Neural cell (in vitro differentiated cells): ENCODE data around the gene ROCK1. TPM values are rescaled to one million over a fixed set of nuclear protein-coding genes. Genes with fewer than 3 reads are reported as not detected.

Experiments used
- H2AFZ ChIP-seq: fragments of 200-600, 300-800 bp; sonication (generic), shearing (Covaris generic); 2 replicates; pipeline ENCODE4 v1.6.0; 2014; ENCODE audit warnings: low read depth, mild to moderate bottlenecking, antibody characterized with exemption, low read length, moderate library complexity
- H3F3A ChIP-seq: fragments of 200-600 bp; shearing (Covaris generic); 2 replicates; pipeline ENCODE4 v1.6.1; 2016; ENCODE audit warnings: mild to moderate bottlenecking, moderate library complexity, mixed read lengths, antibody characterized with exemption, low read length; ENCODE audit not compliant: insufficient read depth, poor library complexity, severe bottlenecking
- H3K27ac ChIP-seq: fragments of 200-600, 300-800 bp; sonication (generic), shearing (Covaris generic); 2 replicates; pipeline ENCODE4 v1.5.1; 2014; ENCODE audit warnings: mild to moderate bottlenecking, low read length, moderate library complexity
- H3K27me3 ChIP-seq: fragments of 300-800, 200-600 bp; sonication (generic), shearing (Covaris generic); 2 replicates; pipeline ENCODE4 v1.6.0; 2014; ENCODE audit warnings: mild to moderate bottlenecking, low read depth, low read length, moderate library complexity; ENCODE audit not compliant: insufficient read depth
- H3K36me3 ChIP-seq: fragments of 300-800, 200-600 bp; sonication (generic), shearing (Covaris generic); 2 replicates; pipeline ENCODE4 v1.5.1; 2014; ENCODE audit warnings: mild to moderate bottlenecking, antibody characterized with exemption, low read length, moderate library complexity; ENCODE audit not compliant: insufficient read depth
- H3K4me2 ChIP-seq: fragments of 300-800, 200-600 bp; sonication (generic), shearing (Covaris generic); 2 replicates; pipeline ENCODE4 v1.6.0; 2014; ENCODE audit warnings: mild to moderate bottlenecking, low read length
- H3K4me3 ChIP-seq: fragments of 300-800, 200-600 bp; sonication (generic), shearing (Covaris generic); 2 replicates; pipeline ENCODE4 v1.5.1; 2014; ENCODE audit warnings: mild to moderate bottlenecking, low read length, moderate library complexity
- H3K79me2 ChIP-seq: fragments of 200-600 bp; shearing (Covaris generic); replicated peaks from 2 replicates; pipeline ENCODE4 v1.6.0; 2014; ENCODE audit warnings: mild to moderate bottlenecking, low read length, moderate library complexity; ENCODE audit not compliant: insufficient read depth
- H3K9ac ChIP-seq: fragments of 300-800, 200-600 bp; sonication (generic), shearing (Covaris generic); 2 replicates; pipeline ENCODE4 v1.6.1; 2016; ENCODE audit warnings: mild to moderate bottlenecking, low read length, mixed read lengths
- H3K9me2 ChIP-seq: fragments of 200-600 bp; shearing (Covaris generic); 2 replicates; pipeline ENCODE4 v1.6.1; 2016; ENCODE audit warnings: mild to moderate bottlenecking, low read length, mixed read lengths; ENCODE audit not compliant: insufficient read depth
- H3K9me3 ChIP-seq: fragments of 200-600, 300-800 bp; sonication (generic), shearing (Covaris generic); 2 replicates; pipeline ENCODE4 v1.6.1; 2016; ENCODE audit warnings: mild to moderate bottlenecking, mixed run types, low read length, moderate library complexity, mixed read lengths
- H4K20me1 ChIP-seq: fragments of 200-600 bp; shearing (Covaris generic); 2 replicates; pipeline ENCODE4 v1.6.1; 2016; ENCODE audit warnings: mild to moderate bottlenecking, mixed run types; ENCODE audit not compliant: insufficient read depth
- EP300 ChIP-seq: fragments of 450-650 bp; conservative IDR thresholded peaks from 2 replicates; pipeline ENCODE4 v1.6.1; 2014; ENCODE audit warnings: antibody characterized with exemption, mild to moderate bottlenecking, moderate library complexity; ENCODE audit not compliant: poor library complexity, severe bottlenecking
- EZH2 ChIP-seq: fragments of 200-600, 300-800 bp; shearing (Covaris generic), sonication (generic); IDR thresholded peaks from 2 replicates; pipeline ENCODE4 v1.6.1; 2014; ENCODE audit warnings: antibody characterized with exemption, low read length, borderline replicate concordance, mild to moderate bottlenecking; ENCODE audit not compliant: insufficient read depth, poor library complexity, severe bottlenecking
- MXI1 ChIP-seq: fragments of 450-650 bp; conservative IDR thresholded peaks from 2 replicates; pipeline ENCODE4 v1.6.1; 2014; ENCODE audit warnings: antibody characterized with exemption, mild to moderate bottlenecking; ENCODE audit not compliant: poor library complexity, severe bottlenecking
- POLR2AphosphoS5 ChIP-seq: IDR thresholded peaks from 2 replicates; pipeline ENCODE4 v1.6.1; 2012
- RAD21 ChIP-seq: fragments of 450-650 bp; conservative IDR thresholded peaks from 2 replicates; pipeline ENCODE4 v1.6.1; 2014; ENCODE audit warnings: antibody characterized with exemption, mild to moderate bottlenecking, moderate library complexity
- SMC3 ChIP-seq: fragments of 450-650 bp; conservative IDR thresholded peaks from 2 replicates; pipeline ENCODE4 v1.6.1; 2014; ENCODE audit warnings: antibody characterized with exemption, mild to moderate bottlenecking, moderate library complexity; ENCODE audit not compliant: poor library complexity
- TAF1 ChIP-seq: IDR thresholded peaks from 2 replicates; pipeline ENCODE4 v1.6.1; 2012; ENCODE audit warnings: low read depth
- polyA plus RNA-seq: library from polyadenylated mRNA; depleted of rRNA; stranded (reverse); fragments of >200 nt; gene quantifications from 2 replicates; pipeline ENCODE4 v1.2.3, GENCODE V29; 2014
- TF ChIP-seq, protein P1 (sequence below): fragments of 450-650 bp; IDR thresholded peaks from 2 replicates; pipeline ENCODE4 v1.5.1; 2014; ENCODE audit warnings: antibody characterized with exemption, mild to moderate bottlenecking, moderate library complexity; ENCODE audit not compliant: poor library complexity, severe bottlenecking
- TF ChIP-seq, protein P2 (sequence below): IDR thresholded peaks from 2 replicates; pipeline ENCODE4 v1.6.1; 2012; ENCODE audit warnings: borderline replicate concordance

ROCK1 gene
- polyA plus RNA-seq, 1 donor from 2014 or later, result 43.0 TPM

DNA sequence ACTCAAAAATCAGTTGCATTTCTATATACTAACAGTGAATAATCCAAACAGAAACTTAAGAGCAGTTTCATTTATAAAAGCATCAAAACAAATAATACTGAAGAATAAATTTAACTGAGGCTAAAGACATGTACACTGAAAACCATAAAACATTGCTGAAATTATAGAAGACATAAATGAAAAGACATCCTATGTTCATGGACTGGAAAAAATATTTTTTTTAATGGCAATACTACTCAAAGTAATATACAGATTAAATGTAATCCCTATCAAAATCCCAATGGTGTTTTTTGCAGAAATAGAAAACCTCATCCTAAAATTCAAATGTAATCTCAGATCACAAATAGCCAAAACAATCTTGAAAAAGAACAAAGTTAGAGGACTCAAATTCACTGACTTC, 28.6 kb downstream of the ROCK1 start:
- no peak overlapping the region for H3K4me3 ChIP-seq
- no peak overlapping the region for H3K9ac ChIP-seq
- no peak overlapping the region for H3K27ac ChIP-seq
- no peaks in the 10 kb centered on the region for H3F3A ChIP-seq
- TF ChIP-seq, protein P1, sequence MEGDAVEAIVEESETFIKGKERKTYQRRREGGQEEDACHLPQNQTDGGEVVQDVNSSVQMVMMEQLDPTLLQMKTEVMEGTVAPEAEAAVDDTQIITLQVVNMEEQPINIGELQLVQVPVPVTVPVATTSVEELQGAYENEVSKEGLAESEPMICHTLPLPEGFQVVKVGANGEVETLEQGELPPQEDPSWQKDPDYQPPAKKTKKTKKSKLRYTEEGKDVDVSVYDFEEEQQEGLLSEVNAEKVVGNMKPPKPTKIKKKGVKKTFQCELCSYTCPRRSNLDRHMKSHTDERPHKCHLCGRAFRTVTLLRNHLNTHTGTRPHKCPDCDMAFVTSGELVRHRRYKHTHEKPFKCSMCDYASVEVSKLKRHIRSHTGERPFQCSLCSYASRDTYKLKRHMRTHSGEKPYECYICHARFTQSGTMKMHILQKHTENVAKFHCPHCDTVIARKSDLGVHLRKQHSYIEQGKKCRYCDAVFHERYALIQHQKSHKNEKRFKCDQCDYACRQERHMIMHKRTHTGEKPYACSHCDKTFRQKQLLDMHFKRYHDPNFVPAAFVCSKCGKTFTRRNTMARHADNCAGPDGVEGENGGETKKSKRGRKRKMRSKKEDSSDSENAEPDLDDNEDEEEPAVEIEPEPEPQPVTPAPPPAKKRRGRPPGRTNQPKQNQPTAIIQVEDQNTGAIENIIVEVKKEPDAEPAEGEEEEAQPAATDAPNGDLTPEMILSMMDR, result no peak
- TF ChIP-seq SMC3 (no peak), MXI1 (no peak), EZH2 (no peak), EP300 (no peak), RAD21 (no peak), POLR2AphosphoS5 (no peak), TAF1 (no peak)
- TF ChIP-seq, protein P2, sequence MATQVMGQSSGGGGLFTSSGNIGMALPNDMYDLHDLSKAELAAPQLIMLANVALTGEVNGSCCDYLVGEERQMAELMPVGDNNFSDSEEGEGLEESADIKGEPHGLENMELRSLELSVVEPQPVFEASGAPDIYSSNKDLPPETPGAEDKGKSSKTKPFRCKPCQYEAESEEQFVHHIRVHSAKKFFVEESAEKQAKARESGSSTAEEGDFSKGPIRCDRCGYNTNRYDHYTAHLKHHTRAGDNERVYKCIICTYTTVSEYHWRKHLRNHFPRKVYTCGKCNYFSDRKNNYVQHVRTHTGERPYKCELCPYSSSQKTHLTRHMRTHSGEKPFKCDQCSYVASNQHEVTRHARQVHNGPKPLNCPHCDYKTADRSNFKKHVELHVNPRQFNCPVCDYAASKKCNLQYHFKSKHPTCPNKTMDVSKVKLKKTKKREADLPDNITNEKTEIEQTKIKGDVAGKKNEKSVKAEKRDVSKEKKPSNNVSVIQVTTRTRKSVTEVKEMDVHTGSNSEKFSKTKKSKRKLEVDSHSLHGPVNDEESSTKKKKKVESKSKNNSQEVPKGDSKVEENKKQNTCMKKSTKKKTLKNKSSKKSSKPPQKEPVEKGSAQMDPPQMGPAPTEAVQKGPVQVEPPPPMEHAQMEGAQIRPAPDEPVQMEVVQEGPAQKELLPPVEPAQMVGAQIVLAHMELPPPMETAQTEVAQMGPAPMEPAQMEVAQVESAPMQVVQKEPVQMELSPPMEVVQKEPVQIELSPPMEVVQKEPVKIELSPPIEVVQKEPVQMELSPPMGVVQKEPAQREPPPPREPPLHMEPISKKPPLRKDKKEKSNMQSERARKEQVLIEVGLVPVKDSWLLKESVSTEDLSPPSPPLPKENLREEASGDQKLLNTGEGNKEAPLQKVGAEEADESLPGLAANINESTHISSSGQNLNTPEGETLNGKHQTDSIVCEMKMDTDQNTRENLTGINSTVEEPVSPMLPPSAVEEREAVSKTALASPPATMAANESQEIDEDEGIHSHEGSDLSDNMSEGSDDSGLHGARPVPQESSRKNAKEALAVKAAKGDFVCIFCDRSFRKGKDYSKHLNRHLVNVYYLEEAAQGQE, result no peak
- no peak overlapping the region for H3K4me2 ChIP-seq
- no peaks in the 10 kb centered on the region for H4K20me1 ChIP-seq
- H3K79me2 ChIP-seq, result peaks cover 93% of the 10 kb centered on the region
- no peaks in the 10 kb centered on the region for H3K27me3 ChIP-seq
- H3K9me3 ChIP-seq, result no peaks in the 10 kb centered on the region
- no peak overlapping the region for H2AFZ ChIP-seq
- H3K36me3 ChIP-seq, result no peaks in the 10 kb centered on the region
- H3K9me2 ChIP-seq, result no peaks in the 10 kb centered on the region

DNA sequence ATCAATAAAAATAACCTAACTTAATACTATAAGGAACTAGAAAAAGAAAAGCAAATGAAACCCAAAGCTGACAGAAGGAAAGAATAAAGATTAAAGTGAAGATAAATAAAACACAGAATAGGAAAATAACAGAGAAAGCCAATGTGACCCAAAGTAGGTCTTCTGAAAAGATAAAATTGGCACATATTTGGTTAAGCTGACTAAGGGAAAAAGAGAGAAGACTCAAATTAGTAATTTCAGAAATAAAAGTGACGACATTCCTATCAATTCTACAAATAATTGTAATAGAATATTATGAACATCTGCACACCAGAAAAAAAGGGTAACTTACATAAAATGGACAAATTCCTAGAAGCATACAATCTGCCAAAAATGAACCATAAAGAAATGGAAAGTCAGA, 30.2 kb downstream of the ROCK1 start:
- H3K4me2 ChIP-seq, result no peak overlapping the region

DNA sequence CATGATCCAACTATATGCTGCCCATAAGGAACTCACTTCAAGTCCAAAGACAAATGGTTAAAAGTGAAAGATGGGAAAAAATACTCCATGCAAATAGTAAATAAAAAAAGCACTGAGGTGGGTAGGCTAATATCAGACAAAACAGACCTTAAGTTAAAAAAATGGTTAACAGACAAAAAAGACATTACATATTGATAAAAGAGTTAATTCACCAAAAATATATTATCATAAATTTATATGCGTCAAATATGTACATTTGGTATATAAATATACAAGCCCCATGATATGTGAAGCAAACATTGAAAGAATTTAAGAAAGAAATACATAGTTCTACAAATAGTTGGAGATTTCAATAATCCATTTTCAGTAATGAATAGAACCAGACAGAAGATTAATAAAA, 31.0 kb downstream of the ROCK1 start:
- TF ChIP-seq SMC3 (no peak), RAD21 (no peak), POLR2AphosphoS5 (no peak), EP300 (no peak), MXI1 (no peak), TAF1 (no peak), EZH2 (no peak)
- TF ChIP-seq, protein P2, result no peak
- TF ChIP-seq, protein P1, result no peak
- Histone ChIP-seq H3K79me2 (peaks cover 78% of the 10 kb centered on the region), H3K4me2 (no peak overlapping the region), H3K27me3 (no peaks in the 10 kb centered on the region), H2AFZ (no peak overlapping the region), H3K36me3 (no peaks in the 10 kb centered on the region), H3K9me3 (no peaks in the 10 kb centered on the region), H4K20me1 (no peaks in the 10 kb centered on the region), H3K27ac (no peak overlapping the region), H3K9ac (no peak overlapping the region), H3K9me2 (no peaks in the 10 kb centered on the region), H3F3A (no peaks in the 10 kb centered on the region), H3K4me3 (no peak overlapping the region)

More for the DNA sequence above, 30.2 kb downstream of the ROCK1 start:
- Histone ChIP-seq H3K27me3 (no peaks in the 10 kb centered on the region), H3K4me3 (no peak overlapping the region), H3F3A (no peaks in the 10 kb centered on the region), H3K9me2 (no peaks in the 10 kb centered on the region), H4K20me1 (no peaks in the 10 kb centered on the region), H2AFZ (no peak overlapping the region), H3K36me3 (no peaks in the 10 kb centered on the region), H3K9ac (no peak overlapping the region), H3K27ac (no peak overlapping the region), H3K9me3 (no peaks in the 10 kb centered on the region), H3K79me2 (peaks cover 85% of the 10 kb centered on the region)
- TF ChIP-seq MXI1, result no peak
